ENCODE results near the gene HDHD5.

HDHD5 gene

GRCh38 chr22:17137861-17138425 is 21.1 kb downstream of the HDHD5 start:
- no peak for TF ChIP-seq CTCF (conservative IDR thresholded peaks at IDR 0.05; ENCODE audit: low read depth)
- no peak for DNase-seq (ENCODE audit: low spot score)
- CTCF ChIA-PET = no interaction called here
- POLR2A ChIA-PET (ENCODE audit: low non-redundant PET) = no interaction called here
- H3K27ac ChIP-seq = no peak overlapping the region

DNA sequence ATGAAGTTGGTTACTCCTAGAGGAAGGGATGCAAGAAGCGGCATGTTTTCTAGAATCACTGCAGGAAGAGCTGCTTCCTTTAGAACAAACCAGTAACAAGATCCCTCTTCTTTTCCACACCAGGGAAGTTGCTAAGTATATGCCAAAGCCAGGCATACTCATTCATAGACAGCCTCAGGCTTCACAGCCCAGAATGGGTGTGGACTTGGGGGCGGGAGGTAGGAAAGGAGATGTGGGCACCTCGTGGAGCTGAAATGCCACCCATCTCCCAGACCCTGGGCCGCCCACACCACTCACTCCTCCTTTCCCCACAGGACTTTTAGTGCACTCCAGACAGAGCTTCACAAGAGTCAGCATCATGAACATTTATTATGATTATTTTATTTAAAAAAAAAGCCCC is 21.9 kb downstream of the HDHD5 start:
- DNase-seq (ENCODE audit: low spot score) = no peak
- ChIA-PET CTCF (no interaction called here), POLR2A (ENCODE audit: low non-redundant PET) (no interaction called here)
- no peak for TF ChIP-seq CTCF (conservative IDR thresholded peaks at IDR 0.05; ENCODE audit: low read depth)
- H3K27ac ChIP-seq = no peak overlapping the region

- TF ChIP-seq CTCF (conservative IDR thresholded peaks at IDR 0.05; ENCODE audit: low read depth) = no peak
- H3K27ac ChIP-seq = no peak overlapping the region
- CTCF ChIA-PET = interaction anchor here (0.6 kb wide), 1 partner anchor 241 kb away, joined by 3 read pairs; no protein-coding TSS in a partner anchor
- DNase-seq (ENCODE audit: low spot score) = no peak
- POLR2A ChIA-PET (ENCODE audit: low non-redundant PET) = interaction anchor here (0.7 kb wide), 1 partner anchor 10 kb away, joined by 3 read pairs; no protein-coding TSS in a partner anchor
Measured at GRCh38 chr22:17135153-17135760, 23.8 kb downstream of the HDHD5 start.

GRCh38 chr22:17133137-17133536 is 25.9 kb downstream of the HDHD5 start:
- ChIA-PET POLR2A (ENCODE audit: low non-redundant PET) (no interaction called here), CTCF (interaction anchor here (0.6 to 1.1 kb wide), 2 partner anchors 39 to 101 kb away, joined by 3 read pairs; no protein-coding TSS in a partner anchor)
- DNase-seq (ENCODE audit: low spot score) = no peak
- H3K27ac ChIP-seq = no peak overlapping the region
- no peak for TF ChIP-seq CTCF (conservative IDR thresholded peaks at IDR 0.05; ENCODE audit: low read depth)

- DNase-seq (ENCODE audit: low spot score) = no peak
- ChIA-PET CTCF (interaction anchor here (0.7 to 1.1 kb wide), 2 partner anchors 17 to 40 kb away, joined by 3 read pairs; no protein-coding TSS in a partner anchor), POLR2A (ENCODE audit: low non-redundant PET) (no interaction called here)
- H3K27ac ChIP-seq = no peak overlapping the region
- TF ChIP-seq CTCF (conservative IDR thresholded peaks at IDR 0.05; ENCODE audit: low read depth) = no peak
Measured at GRCh38 chr22:17132112-17132511, 27.0 kb downstream of the HDHD5 start.

GRCh38 chr22:17131686-17132085 is 27.4 kb downstream of the HDHD5 start:
- no peak for DNase-seq (ENCODE audit: low spot score)
- no peak overlapping the region for H3K27ac ChIP-seq
- CTCF ChIA-PET = no interaction called here
- POLR2A ChIA-PET (ENCODE audit: low non-redundant PET) = no interaction called here
- TF ChIP-seq CTCF (conservative IDR thresholded peaks at IDR 0.05; ENCODE audit: low read depth) = no peak

All from RWPE1 (cell line).